GM18498 (cell line): ENCODE results near the gene MRPS18A.
"Not testable (repeated sequence)": the region's sequence is repeated elsewhere in the genome, so short reads cannot be mapped to it uniquely, and the experiment has no call there.

Source experiments
- ATAC-seq: cut with Tn5 transposase; IDR thresholded peaks from one replicate; pipeline ENCODE4 v1.9.1; 2021; ENCODE audit warnings: mild to moderate bottlenecking, moderate library complexity; ENCODE audit not compliant: unreplicated experiment

MRPS18A gene

DNA sequence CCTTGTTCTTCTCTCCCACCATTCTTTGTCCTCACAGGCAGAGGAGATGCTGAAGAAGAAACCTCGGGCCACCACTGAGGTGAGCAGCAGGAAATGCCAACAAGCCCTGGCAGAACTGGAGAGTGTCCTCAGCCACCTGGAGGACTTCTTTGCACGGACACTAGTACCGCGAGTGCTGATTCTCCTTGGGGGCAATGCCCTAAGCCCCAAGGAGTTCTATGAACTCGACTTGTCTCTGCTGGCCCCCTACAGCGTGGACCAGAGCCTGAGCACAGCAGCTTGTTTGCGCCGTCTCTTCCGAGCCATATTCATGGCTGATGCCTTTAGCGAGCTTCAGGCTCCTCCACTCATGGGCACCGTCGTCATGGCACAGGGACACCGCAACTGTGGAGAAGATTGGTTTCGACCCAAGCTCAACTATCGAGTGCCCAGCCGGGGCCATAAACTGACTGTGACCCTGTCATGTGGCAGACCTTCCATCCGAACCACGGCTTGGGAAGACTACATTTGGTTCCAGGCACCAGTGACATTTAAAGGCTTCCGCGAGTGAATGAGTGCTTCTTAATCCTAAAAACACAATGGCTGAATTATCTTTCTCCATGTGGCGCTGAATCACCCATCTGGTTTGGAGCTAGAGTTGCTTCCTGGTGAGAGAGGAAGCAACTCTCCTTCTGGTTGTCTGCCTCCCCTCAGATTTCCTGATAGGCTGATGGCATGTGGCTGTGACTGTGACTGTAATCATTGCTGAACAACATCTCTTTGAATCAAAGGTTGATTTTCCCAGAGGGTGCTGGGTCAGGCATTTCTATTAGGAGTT, 47.4 kb downstream of the MRPS18A start:
- ATAC-seq = no peak

DNA sequence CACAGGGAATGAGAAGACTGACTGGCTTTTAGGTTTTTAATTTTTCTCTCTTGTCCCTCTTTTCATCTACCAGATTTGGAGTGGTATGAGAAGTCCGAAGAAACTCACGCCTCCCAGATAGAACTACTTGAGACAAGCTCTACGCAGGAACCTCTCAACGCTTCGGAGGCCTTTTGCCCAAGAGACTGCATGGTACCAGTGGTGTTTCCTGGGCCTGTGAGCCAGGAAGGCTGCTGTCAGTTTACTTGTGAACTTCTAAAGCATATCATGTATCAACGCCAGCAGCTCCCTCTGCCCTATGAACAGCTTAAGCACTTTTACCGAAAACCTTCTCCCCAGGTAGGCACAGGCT, 51.3 kb downstream of the MRPS18A start:
- peak; percentile 20 for ATAC-seq

DNA sequence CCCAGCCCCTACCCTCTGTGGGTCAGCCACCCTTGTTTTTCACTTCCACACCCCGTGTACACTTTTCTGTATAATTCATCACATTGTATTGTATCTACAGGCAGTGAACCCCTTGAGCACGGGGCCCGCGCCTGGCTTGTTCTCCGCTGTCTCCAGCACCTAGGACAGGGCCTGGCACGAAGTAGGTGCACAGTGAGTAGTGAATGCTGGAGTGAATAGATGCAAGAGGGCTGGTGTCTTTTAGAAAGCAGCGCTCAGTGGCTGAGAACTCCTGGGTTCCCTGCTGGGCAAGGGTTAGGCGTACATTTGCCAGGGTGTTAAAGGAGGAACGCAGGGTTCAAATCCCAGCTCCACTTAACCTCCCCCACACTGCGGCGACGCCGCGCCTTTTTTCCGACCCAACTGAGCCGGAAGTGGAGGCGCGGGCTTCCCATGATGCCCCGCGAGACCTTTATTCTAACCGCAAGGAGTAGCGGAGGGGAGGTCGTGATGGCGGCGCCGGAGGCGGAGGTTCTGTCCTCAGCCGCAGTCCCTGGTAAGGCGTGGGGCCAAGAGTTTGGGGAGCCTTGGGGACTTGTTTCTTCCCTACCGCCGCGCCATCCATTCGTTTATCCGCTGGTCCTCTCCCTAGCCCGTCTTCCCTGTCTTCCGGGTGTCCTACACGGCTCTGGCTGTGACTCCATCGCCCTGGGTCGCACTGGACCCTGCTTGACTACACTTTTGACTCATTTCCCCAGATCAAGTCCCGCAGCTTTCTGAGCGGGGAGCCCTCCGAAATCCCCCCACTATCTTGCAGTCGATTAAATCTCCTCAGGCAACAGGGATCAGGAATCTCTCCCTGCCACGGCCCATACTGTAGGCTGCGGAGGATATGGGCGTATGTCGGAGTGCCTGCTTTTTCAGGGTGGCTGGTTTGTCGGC, 51.9 kb downstream of the MRPS18A start, which contains the start of gene MAD2L1BP:
MAD2L1BP (plus strand) TSS at position 454 of the 921 bp plus-strand sequence; CDS start at position 490, 36 bp downstream.
- peak; percentile 80 for ATAC-seq

DNA sequence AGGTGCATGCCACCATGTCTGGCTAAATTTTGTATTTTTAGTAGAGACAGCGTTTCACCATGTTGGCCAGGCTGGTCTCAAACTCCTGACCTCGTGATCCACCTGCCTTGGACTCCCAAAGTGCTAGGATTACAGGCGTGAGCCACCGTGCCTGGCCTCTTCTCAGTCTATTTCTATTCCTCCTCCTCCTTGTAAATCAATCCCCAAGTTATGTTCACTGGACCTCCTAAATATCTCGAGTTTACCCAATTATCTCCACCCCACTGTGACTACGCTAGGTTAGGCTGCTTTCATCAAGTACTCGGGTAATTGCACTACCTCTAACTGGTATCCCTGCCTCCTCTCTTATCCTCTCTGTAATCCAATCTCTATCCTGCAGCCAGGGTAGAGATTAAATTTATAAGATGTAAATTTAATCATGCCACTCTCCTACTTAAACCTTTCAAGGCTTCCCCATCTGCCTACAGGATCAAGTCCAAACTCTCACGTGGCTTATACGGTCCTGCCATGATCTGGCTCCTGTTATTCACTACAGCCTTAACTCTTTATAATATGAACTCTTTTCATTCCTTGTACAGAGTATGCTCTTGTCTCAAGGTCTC, 52.8 kb downstream of the MRPS18A start:
- ATAC-seq = no peak

DNA sequence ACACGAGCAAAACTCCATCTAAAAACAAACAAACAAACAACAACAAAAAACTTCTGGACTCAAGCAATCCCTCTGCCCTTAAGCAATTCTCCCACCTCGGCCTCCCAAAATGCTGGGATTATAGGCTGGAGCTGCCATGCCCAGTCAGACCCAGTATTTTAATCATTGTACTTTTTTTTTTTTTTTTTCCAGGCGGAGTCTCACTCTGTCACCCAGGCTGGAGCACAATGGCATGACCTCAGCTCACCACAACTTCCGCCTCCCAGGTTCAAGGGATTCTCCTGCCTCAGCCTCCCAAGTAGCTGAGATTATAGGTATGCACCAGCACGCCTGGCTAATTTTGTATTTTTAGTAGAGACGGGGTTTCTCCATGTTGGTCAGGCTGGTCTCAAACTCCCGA, 54.6 kb downstream of the MRPS18A start:
- ATAC-seq = not testable (repeated sequence)

DNA sequence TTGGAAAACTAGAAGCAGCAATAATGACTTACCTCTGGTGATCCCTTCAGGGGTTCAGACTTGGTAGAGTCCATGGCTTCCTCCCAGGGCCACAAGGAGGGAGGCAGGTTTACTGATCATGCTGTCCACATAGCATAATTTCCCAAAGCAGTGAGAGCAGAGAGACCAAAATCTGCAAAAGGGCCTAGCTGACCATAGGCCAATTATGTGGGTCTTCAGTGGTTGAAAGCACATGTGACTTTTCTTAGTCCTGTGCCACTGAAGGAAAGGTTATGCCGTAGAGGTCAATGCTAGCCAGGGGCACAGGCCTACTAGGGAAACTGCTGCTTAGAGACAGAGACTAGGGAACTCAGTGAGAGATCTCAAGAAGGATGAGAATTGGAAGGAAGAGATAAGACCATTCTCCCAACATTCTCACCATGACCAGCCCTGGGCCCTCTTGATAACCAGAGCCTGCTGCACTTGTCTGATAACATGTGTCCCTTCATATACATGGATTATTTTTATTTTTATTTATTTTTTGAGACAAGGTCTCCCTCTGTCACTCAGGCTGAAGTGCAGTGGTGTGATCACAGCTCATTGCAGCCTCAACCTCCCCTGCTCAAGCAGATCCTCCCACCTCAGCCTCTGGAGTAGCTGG, 56.5 kb downstream of the MRPS18A start:
- ATAC-seq = no peak

DNA sequence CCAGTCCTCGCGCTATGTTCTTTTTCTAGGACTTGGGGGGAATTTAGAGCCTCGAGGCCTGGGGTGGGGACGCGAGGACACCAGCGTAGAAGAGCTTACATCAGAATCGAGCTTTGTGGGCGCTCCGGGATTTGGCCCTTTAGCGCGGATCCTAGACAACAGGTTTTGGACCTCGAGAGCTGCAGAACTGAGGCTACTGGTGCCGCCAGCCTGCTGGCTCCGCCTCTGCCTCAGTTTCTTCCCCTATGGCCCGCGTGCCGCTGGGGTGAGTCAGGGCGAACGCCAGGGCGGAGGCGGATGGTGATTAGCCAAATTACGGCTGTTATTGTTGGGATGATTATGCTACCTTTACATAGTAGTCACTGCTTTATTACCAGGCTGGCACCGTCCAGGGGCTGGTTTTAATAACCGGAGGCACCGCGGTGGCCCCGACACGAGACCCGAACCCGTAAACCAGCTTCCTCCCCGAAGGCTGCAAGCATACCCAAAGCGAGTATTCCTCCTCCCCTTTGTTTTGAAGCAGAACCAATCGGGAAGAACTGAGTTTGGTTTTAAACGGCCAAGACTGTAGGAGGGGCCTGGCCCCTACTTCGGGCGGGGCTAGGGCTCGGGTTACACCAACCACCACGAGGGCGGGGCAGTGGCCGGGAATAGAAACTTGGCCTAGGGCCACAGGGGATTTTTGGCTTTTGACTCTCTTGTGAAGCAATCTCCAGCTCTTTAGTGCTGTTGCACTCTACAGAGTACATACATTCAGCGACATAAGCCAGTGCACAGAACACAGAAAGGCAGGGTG, 57.9 kb downstream of the MRPS18A start:
- ATAC-seq = peak; percentile 65

DNA sequence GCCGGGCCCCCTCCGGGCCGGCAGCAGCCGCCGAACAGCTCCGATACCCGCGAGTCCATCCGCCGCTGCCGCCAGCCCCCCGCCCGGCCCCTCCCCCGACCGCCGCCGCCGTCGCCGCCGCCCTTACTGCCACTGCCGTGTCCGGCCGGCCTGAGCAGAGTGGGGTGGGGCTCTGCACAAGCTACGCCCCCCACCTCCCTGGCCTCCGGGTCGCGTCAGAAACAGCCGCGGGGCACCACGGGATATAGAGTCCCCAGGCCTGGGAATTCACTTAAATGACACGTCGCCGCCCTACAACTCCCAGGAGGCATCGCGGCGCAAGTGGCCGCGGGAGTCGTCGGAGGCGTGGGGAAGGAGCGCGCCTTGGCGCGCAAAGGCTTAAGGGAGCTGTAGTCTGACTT, 58.5 kb downstream of the MRPS18A start, which contains the start of gene GTPBP2:
GTPBP2 (minus strand) TSS at position 161 of the 401 bp plus-strand sequence; CDS start at position 59, 102 bp downstream.
- ATAC-seq = peak; percentile 85

DNA sequence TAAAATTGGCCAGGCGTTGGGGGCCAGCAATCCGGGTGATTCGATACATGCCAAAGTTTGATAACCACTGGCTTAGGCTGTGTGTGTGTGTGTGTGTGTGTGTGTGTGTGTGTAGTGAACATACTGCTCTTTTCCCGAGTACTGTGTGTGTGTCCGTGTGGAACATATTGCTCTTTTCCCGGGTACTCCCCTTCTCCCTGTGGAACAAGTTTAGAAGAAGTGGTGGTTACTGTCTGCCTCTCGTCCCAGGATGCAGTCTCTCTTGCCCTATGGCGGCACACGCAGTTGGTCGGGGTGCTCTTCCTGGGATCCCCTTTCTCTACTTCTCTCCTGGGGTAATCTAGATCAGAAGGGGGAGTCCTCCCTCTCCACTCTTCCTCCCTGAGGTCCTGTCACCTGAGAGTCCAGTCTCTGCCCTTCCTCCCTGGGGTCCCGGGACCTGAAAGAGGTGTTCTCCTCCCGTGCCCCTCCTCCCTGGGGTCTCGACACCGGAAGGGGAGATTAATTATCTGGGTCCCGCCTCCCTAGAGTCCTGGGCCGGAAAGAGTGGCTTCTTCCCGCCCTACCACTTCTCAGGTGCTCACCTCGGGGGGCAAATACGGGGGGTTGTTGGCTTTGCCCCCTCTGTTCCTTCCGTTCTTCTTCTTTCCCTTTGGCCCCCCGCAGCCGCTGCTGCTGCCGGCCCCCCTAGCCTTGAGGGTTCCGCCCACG, 59.0 kb downstream of the MRPS18A start:
- peak; percentile 22 for ATAC-seq

DNA sequence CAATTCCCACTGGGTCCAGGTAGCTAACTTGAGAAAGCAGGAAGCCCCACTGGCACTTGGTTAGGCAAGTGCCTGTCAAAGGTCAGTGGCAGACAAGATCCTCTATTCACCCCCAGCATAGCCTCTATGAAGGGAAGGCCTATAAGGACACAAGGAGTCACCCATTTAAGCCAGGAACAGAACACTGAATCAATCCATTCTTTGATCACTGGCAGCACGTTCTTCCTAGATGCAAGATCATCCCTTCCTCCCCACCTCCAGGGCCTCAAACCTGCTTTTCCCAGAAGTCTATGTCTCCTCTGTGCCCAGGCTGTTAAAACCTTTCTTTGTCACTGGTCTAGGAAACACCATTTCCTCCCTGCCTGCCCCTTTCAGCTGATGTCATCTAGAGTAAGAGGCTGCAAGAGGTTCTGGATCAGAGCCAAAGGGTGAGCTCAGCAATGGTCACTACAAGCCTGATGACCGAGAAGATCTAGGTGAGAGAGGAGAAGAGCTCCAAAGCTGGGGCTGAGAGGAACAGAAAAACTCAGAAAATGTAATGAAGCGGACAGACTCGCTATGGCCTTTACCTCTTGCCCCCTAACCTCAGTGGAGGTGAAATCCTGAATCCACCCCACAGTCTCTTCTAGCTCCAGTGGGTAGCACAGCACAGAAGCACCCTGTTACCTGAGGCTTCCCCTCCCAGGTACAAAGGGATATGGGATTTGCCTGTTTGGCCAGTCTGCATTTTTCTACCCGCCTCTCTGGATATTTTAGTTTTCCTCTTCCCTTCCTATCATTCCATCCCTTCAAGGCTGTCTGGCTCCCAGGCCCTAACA, 60.4 kb downstream of the MRPS18A start:
- ATAC-seq = no peak

DNA sequence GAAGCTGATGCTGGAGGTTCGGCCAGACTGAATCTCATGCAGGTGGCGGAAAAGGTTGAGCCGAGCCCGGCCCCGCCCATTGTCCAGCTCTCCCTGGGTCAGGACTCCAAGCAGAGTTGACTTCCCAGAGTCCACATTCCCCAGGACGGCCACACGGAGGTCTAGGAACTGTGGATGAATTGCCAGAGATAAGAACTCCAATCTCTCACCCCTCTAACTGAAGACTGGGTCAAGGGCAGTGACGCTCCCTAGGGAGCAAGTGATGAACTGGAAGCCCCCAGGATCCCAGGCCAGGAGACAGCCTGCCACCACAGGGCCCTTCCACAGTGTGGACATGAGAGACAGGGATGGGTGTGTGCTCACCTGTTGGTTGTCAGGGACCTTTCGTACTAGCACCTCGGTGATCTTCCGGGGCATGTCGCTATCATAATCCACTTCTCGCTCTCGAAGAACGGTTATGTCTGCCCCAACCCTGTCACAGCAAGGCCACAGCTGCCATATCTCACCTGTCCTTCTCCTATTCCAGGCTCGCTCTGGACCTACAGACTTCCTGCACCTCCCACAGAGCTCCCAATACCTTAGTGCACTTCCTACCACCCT, 62.1 kb downstream of the MRPS18A start:
- no peak for ATAC-seq

DNA sequence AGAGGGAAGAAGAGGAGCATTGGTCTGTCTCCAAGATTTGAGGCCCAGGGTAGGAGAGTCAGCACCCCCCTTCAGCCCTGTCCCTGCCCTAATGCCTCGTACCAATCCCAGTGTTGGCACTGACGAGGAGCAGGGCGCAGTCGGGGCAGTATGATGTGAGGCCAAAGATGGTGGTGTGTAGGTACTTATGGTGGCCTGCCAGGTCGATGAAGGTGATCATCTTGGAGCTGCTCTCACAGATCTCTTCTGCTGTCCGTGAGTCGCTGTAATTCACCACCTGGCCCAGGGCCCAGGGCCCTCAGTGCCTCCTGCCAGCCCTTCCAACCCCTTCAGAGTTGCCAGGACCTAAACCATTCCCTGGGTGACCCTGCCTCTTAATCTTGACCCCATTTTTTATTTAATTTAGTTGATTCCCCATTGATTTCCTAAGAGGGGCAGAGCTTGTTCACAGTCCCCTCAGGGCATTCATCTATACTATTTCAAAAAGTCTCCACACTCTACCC, 62.8 kb downstream of the MRPS18A start:
- no peak for ATAC-seq

DNA sequence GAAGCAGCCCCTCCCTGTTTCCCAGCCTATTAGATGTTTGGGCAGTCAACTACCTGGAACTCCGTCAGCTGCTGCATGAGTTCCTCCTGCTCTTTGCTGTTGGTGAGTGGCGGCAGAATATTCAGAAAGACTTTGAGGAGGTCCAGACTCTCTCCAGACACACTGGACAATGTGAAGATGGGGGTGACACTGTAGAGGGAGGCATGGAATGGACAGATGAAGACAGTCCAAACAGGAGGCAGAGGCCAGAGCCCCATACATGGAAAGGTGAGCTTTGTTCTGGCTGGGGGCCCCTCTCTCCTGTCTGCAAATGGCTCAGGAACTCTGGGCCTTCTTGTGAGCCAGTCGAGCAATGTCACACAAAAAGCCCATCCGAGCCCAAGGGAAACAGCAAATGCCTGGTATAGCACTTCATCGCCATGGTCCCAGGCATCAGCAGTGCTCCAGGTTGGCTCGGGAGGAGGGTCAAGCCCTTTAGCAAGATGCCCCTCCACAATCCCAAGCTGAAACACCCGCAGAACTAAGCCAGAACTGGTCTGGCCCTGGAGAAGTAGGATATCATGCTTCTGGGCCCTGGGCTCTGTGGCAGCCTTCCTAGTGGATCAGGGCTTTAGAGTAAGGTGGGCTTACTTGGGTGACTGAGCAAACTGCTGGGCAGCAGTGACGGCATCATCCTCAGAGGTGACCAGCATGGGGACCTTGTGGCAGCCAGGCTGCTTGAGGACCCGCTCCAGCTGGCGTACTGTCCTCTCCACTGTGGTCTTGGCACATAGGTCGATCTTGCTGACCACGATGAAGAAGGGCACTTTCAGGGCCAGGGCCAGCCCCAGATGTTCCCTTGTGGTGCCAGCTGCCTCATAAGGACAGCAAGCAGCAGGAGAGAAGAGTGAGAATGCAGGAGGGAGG, 63.5 kb downstream of the MRPS18A start:
- ATAC-seq = no peak

DNA sequence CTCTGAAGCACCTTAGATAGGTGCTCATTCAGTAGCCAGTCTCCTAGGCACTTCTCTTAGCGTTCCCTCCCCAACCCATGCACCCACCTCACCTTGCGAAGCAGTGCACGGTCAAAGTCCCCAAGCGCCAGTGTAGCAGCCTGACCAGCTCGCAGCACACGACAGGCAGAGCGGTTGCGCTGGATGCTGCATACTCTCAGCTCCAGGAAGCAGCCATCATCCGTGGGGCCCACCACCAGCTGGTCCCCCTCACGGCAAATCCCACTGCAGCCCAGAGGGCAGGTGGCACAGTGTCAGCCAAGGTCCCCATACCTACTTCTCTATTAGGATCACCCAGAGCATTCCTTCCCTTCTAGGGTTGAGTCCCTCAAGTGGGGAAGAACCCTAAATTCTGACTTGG, 65.0 kb downstream of the MRPS18A start:
- no peak for ATAC-seq

DNA sequence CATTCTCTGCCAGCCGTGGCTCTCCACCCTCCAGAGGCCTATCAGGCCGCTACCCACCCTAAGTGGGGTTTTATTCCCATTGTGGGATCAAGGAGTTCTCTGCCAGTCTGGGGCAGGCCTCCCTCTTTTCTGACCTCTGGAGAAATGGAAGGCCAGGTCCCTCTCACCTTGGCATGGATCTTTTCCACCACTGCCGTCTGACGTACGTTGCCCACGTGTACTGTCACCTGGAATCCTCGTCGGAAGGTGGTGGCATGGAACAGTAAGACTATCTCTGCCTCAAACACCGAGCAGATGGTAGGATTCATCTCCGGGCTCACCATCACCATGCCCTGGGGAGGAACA, 65.8 kb downstream of the MRPS18A start:
- ATAC-seq = no peak
